ENCODE measurements around the gene SEPTIN14.
"Not testable (repeated sequence)": the region's sequence is repeated elsewhere in the genome, so short reads cannot be mapped to it uniquely, and the experiment has no call there.

SEPTIN14 gene

GRCh38 chr7:55862652-55863051 lies at the start of gene SEPTIN14:
Gene SEPTIN14, minus strand, starts transcription at chr7:55862752. Its CDS starts 756 bp downstream, at chr7:55861996.
- DNase-seq (ENCODE audit: low spot score); in situ Hi-C loops (cut with MboI; ENCODE audit: low pct_unique_long_range_greater_than_20kb, low sequenced_read_pairs, unreplicated experiment): not testable (repeated sequence)

- TF ChIP-seq, protein P1, sequence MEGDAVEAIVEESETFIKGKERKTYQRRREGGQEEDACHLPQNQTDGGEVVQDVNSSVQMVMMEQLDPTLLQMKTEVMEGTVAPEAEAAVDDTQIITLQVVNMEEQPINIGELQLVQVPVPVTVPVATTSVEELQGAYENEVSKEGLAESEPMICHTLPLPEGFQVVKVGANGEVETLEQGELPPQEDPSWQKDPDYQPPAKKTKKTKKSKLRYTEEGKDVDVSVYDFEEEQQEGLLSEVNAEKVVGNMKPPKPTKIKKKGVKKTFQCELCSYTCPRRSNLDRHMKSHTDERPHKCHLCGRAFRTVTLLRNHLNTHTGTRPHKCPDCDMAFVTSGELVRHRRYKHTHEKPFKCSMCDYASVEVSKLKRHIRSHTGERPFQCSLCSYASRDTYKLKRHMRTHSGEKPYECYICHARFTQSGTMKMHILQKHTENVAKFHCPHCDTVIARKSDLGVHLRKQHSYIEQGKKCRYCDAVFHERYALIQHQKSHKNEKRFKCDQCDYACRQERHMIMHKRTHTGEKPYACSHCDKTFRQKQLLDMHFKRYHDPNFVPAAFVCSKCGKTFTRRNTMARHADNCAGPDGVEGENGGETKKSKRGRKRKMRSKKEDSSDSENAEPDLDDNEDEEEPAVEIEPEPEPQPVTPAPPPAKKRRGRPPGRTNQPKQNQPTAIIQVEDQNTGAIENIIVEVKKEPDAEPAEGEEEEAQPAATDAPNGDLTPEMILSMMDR (IDR thresholded peaks at IDR 0.05; ENCODE audit: extremely low read depth, insufficient read depth, missing control alignments), result no peak
- peak; percentile 42 for DNase-seq (ENCODE audit: low spot score)
- in situ Hi-C loops (cut with MboI; ENCODE audit: low pct_unique_long_range_greater_than_20kb, low sequenced_read_pairs, unreplicated experiment), result no loop called here
Observed at GRCh38 chr7:55903985-55904759, 41.6 kb upstream of the SEPTIN14 start.

- in situ Hi-C loops (cut with MboI; ENCODE audit: low pct_unique_long_range_greater_than_20kb, low sequenced_read_pairs, unreplicated experiment); DNase-seq (ENCODE audit: low spot score): not testable (repeated sequence)
Observed at GRCh38 chr7:55901059-55901458, 38.5 kb upstream of the SEPTIN14 start.

DNA sequence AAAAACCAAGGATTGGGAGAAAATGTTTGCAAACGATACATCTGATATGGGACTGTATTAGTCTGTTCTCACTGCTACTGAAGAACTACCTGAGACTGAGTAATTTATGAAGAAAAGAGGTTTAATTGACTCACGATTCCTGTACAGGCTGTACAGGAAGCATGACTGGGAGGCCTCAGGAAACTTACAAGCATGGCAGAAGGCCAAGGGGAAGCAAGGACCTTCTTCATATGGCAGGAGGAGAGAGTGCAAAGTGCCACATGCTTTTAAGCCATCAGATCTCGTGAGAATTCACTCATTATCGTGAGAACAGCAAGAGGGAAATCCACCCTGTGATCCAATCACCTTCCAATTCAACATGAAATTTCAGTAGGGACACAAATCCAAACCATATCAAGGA lies 35.7 kb upstream of the SEPTIN14 start:
- in situ Hi-C loops (cut with MboI; ENCODE audit: low pct_unique_long_range_greater_than_20kb, low sequenced_read_pairs, unreplicated experiment), result no loop called here
- DNase-seq (ENCODE audit: low spot score), result no peak
- TF ChIP-seq, protein P1 (IDR thresholded peaks at IDR 0.05; ENCODE audit: extremely low read depth, insufficient read depth, missing control alignments), result no peak

- in situ Hi-C loops (cut with MboI; ENCODE audit: low pct_unique_long_range_greater_than_20kb, low sequenced_read_pairs, unreplicated experiment), result no loop called here
- TF ChIP-seq, protein P1 (IDR thresholded peaks at IDR 0.05; ENCODE audit: extremely low read depth, insufficient read depth, missing control alignments), result no peak
- no peak for DNase-seq (ENCODE audit: low spot score)
Observed at GRCh38 chr7:55895021-55895420, 32.5 kb upstream of the SEPTIN14 start.

DNA sequence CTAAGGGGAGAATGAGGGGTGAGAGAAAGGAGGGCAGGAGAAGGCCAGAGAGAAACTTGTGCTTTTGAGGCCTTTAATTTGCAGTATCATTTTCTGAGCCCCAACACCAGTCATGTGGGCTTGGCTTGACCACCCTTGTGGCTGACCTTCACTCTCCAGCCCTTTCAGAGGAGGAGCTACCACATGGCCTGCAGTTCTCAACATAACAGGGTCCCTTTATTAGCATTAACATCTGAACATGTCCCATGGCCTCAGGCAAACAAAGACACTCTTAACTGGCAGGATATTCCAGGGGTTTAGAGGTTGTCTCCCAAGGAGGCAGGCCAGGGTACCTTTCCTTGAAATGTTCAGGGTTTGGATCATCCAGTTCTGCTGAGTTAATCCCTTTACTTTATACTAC lies 31.4 kb upstream of the SEPTIN14 start:
- DNase-seq (ENCODE audit: low spot score), result no peak
- in situ Hi-C loops (cut with MboI; ENCODE audit: low pct_unique_long_range_greater_than_20kb, low sequenced_read_pairs, unreplicated experiment), result no loop called here
- TF ChIP-seq, protein P1 (IDR thresholded peaks at IDR 0.05; ENCODE audit: extremely low read depth, insufficient read depth, missing control alignments), result no peak

- in situ Hi-C loops (cut with MboI; ENCODE audit: low pct_unique_long_range_greater_than_20kb, low sequenced_read_pairs, unreplicated experiment); DNase-seq (ENCODE audit: low spot score): not testable (repeated sequence)
Observed at GRCh38 chr7:55888378-55888777, 25.8 kb upstream of the SEPTIN14 start.

DNA sequence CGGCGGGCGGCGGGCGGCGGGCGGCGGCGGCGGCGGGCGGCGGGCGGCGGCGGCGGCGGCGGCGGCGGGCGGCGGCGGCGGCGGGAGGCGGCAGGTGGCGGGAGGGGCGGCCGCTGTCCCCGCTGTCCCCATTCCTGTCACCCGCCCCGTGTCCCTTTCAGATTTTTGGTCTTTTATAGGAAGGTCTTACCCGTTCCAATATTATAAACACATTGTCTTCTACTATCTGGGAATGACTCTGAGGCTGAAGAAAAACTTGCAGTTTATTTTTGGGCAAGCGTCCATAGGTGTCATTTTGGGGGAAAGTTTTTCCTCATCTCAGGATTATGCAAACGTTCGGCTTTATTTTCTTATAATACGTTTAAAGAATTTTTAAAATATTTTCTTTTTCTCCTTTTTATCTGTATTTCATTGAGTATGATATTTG lies 25.3 kb upstream of the SEPTIN14 start:
- TF ChIP-seq, protein P1 (IDR thresholded peaks at IDR 0.05; ENCODE audit: extremely low read depth, insufficient read depth, missing control alignments), result no peak
- in situ Hi-C loops (cut with MboI; ENCODE audit: low pct_unique_long_range_greater_than_20kb, low sequenced_read_pairs, unreplicated experiment), result no loop called here
- peak; percentile 51 for DNase-seq (ENCODE audit: low spot score)

All from GM13977 (cell line).